ENCODE results near the gene BRINP3. TPM values are rescaled to one million over a fixed set of nuclear protein-coding genes. Genes with fewer than 3 reads are reported as not detected.

BRINP3 gene
- total RNA-seq, 4 donors from 2014 or later = 0.19 TPM; not detected in 3

- no peak for TF ChIP-seq CTCF (IDR thresholded peaks at IDR 0.05)
- ATAC-seq (ENCODE audit: low FRiP score) (no peak), DNase-seq (ENCODE audit: low spot score) (no peak)
These were observed 48.5 kb downstream of the BRINP3 start for GRCh38 chr1:190429141-190429540.

DNA sequence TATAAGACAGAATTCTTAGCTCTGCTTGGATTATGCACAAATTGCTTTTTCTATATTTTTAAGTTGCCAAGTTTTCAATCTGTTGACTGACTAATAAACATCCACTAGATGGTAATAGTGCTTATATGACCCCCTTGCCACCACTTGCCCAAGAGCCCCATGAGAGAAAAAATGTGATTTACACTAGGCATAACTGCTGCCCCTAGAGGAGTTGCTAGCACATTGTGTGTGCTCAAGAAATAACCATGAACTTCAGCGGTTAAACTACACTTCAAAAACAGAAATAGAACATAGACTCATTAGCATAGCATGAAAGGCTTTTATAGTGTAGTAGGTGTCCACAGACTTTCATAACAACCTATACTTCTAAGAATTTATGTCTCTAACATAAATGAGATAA is 61.4 kb downstream of the BRINP3 start:
- ATAC-seq (ENCODE audit: low FRiP score) (no peak), DNase-seq (ENCODE audit: low spot score) (no peak)
- no peak for TF ChIP-seq CTCF (IDR thresholded peaks at IDR 0.05)

- ATAC-seq (ENCODE audit: low FRiP score) (no peak), DNase-seq (ENCODE audit: low spot score) (no peak)
- TF ChIP-seq CTCF (IDR thresholded peaks at IDR 0.05) = no peak
These were observed 64.5 kb downstream of the BRINP3 start for GRCh38 chr1:190413142-190413541.

GRCh38 chr1:190403402-190403801 is 74.3 kb downstream of the BRINP3 start:
- TF ChIP-seq CTCF (IDR thresholded peaks at IDR 0.05) = no peak
- no peak for ATAC-seq (ENCODE audit: low FRiP score)

DNA sequence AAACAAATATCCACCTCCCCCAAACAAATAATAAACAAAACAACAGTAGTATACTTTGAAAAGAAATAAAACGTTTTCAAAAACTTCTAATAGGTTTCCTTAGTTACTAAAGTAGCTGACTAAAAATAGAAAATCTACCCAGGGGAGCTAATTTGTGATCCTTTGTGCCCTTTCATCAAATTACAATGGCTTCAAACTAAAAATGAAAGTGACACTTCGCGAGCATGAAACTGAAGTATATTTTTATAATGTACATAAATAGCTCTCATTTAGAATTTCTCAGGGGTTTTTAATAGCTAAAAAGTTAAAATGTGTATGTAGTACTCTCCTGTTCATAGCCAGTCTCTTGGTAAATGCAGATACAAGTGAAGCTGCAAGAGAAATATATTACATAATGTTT is 78.4 kb downstream of the BRINP3 start:
- no peak for DNase-seq (ENCODE audit: low spot score)
- ATAC-seq (ENCODE audit: low FRiP score) = no peak
- no peak for TF ChIP-seq CTCF (IDR thresholded peaks at IDR 0.05)

More at GRCh38 chr1:190403402-190403801, 74.3 kb downstream of the BRINP3 start:
- DNase-seq (ENCODE audit: low spot score) = no peak

- ATAC-seq (ENCODE audit: low FRiP score) (no peak), DNase-seq (ENCODE audit: low spot score) (no peak)
- no peak for TF ChIP-seq CTCF (IDR thresholded peaks at IDR 0.05)
These were observed 86.1 kb downstream of the BRINP3 start for GRCh38 chr1:190391582-190391981.

GRCh38 chr1:190377991-190378390 is 99.7 kb downstream of the BRINP3 start:
- ATAC-seq (ENCODE audit: low FRiP score) (no peak), DNase-seq (ENCODE audit: low spot score) (no peak)
- no peak for TF ChIP-seq CTCF (IDR thresholded peaks at IDR 0.05)
